Jurkat, Clone E6-1 (cell line): ENCODE results near the gene PFN1.

ENCODE experiments used
- DNase-seq: peaks from one replicate; pipeline ENCODE4 v3.0.0-alpha.2; 2011; ENCODE audit warnings: low read depth, low spot score
- H3K4me3 ChIP-seq: 2 replicates; pipeline ENCODE4 v1.5.1; 2011; ENCODE audit warnings: mild to moderate bottlenecking, low read length, control low read depth, moderate library complexity

The PFN1 gene

DNA sequence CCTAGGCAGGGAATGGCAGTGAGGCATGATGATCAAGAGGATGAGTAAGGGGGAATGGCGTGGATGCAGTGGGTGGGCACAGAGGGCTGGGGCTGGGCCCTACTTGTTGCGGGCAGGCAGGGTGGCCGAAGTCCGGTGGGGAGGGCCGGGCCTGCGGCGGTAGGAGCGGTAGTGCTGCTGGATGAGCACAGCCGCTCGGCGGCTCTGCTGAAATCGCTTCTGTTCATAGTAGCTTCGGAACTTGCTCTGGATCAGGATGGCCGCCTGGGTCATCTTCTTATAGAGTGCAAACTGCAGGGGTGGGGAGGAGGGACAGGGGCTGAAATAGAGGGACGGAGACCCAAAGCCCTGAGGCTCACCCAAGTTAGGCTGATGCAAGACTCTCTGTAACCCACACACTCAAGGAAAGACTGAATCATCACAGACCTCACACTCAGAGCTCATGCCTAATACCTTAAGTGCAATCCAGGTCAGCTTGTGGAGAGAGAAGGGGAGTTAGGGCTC, 20.8 kb upstream of the PFN1 start:
- DNase-seq, result no peak
- peak overlapping the region; percentile 71; the same call in 1 of the 2 replicates for H3K4me3 ChIP-seq

DNA sequence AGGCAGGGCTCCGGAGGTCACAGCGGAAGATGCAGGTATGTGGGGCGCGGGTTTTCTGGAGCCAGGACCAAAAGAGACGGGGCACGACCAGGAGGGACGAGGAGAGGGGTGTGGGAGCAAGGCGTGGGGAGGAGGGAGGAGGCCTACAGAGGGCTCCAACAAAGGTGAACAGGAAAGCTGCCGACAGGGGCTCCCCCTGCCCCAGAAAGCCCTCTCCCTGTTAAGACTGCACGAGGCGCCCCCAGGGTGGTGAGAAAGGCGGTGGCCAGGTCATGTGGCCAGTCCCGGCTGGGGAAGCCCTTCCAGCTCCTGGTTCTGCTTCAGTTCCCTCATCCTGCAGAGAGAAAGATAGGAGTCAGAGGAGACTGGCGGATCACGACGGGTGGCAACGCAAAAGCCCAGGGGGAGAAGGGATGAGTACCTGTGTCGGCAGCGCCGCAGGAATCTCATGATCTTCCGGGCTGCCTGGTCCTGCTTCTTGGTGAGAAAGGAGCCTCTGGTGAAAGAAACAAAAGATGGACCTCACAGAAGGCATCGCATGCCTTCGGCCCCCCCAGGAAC, 20.2 kb upstream of the PFN1 start:
- peak overlapping the region; percentile 71 for H3K4me3 ChIP-seq
- DNase-seq, result no peak

DNA sequence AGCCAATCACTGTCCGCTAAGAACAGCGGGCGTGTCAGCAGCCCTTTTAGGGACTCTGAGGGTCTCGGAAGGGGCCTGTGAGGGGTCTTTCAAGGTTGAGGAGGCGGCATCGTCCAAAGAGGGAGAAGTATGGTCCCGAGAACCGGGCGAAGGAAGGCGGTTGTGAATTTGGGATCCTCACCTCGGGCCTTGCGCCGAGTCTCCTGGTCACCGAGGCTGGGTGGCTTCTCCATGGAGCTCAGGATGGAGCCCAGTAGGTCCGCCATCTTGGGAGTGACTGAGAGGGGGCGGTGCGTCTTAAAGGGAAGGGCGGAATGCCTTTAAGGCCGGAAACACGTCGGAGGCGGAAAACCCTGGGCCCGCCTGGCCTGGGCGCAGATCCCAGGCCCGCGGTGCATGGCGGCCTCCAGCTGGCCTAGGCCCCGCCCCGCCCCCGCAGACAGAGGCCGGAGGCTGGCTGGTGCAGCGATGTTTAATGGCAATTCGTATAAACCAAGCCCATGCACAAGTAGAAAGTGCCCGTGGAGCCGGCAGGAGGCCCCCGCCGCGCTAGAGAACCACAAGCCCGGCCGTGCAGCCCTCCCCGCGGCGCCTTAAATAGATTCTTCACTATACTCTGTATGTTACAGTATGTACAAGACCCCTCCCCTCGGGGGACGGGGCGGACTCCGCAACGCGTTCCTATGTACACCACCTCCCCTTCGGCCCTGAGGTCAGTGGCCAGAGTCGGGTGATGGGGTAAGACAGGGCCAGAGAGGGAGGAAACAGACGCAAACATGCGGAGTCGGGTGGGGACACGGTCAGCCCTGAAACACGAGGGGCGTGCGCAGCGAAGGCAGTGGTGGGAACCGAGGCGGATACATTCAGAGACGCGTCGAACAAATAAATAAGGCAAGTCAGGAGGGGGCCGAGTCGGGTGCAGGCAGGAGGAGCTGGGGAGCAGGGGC, 19.5 kb upstream of the PFN1 start, which contains the start of gene SPAG7:
Gene SPAG7, minus strand, starts transcription at position 279 of the 947 bp plus-strand sequence. Its CDS starts 13 bp downstream, at position 266.
- H3K4me3 ChIP-seq, result peak within 1 kb of the TSS; percentile 71
- DNase-seq, result peak; percentile 96

- DNase-seq, result peak; percentile 100
- peak overlapping the region; percentile 71 for H3K4me3 ChIP-seq
These were observed 18.7 kb upstream of the PFN1 start for GRCh38 chr17:4966844-4967538.

- H3K4me3 ChIP-seq, result no peak overlapping the region
- DNase-seq, result no peak
These were observed 17.1 kb upstream of the PFN1 start for GRCh38 chr17:4965311-4965986.

DNA sequence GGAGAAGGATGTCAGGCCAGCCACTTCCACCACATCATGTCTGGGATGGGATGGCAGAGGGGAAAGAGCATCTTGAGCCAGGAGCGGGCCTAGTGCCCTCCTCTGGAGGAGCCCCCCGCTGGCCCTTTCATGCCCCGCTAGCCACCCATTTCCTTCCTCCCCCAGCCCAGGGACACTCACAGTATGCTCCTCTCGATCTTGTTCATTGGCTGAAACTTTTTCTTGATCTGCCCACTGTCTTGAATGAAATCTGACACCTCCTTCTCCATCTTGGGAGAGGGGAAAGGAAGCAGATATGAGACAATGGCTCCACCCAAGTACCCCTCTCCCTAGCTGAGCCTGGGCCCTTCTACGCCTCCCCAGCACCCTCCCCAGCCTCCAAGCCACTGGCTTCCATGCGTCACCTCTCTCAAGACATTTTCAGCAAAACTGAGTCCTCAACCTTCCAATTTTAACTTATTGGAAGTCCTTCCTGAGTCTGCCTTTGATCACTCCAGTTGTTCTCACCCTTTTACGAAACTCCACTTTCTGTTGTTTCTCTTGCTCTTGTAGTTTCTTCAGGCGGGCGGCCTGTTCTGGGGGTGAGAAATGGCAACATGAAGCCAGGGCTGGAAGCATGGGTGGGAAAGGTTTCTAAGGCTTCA, 12.1 kb upstream of the PFN1 start:
- DNase-seq, result no peak
- no peak overlapping the region for H3K4me3 ChIP-seq

GRCh38 chr17:4959261-4959965, 11.1 kb upstream of the PFN1 start:
- no peak overlapping the region for H3K4me3 ChIP-seq
- DNase-seq, result no peak

DNA sequence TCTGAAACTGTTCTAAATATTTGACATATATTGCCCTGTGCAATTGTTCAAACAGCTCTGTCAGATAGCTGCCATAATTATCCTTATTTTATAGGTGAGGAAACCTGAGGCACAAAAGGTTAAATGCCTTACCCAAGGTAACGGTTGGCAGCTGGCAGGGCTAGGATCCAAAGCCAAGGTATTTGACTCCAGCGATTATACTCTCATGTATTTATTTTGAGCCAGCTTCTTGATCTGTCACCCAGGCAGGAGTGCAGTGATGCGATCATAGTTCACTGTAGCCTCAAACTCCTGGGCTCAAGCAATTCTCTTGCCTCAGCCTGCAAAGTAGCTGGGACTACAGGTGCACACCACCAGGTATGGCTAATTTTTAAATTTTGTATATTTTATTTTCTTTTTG, 9.8 kb upstream of the PFN1 start:
- H3K4me3 ChIP-seq, result no peak overlapping the region
- no peak for DNase-seq

DNA sequence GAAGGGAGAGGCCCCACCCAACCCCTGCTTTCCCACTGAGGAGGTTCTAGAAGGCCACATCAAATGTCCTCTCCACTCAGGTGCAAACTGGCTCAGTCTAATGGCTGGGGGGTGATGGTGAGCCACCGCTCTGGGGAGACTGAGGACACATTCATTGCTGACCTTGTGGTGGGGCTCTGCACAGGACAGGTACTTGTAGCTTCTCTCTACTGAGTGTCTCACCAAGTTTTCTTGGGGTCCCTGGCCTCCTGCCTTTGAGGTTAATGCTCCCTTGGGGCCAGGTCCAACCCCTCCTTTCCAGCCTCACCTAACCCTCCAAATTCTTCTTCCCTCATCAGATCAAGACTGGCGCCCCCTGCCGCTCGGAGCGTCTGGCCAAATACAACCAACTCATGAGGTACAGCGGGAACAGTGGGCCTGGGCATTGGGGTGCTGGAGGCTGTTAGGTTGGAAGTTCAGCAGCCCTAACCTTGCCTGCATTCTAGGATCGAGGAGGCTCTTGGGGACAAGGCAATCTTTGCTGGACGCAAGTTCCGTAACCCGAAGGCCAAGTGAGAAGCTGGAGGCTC, 8.2 kb upstream of the PFN1 start:
- DNase-seq, result no peak
- H3K4me3 ChIP-seq, result no peak overlapping the region

- H3K4me3 ChIP-seq, result no peak overlapping the region
- no peak for DNase-seq
These were observed 6.8 kb upstream of the PFN1 start for GRCh38 chr17:4955091-4955490.

GRCh38 chr17:4953451-4953961, 5.2 kb upstream of the PFN1 start:
- DNase-seq, result no peak
- H3K4me3 ChIP-seq, result no peak overlapping the region

- no peak overlapping the region for H3K4me3 ChIP-seq
- no peak for DNase-seq
These were observed 3.2 kb upstream of the PFN1 start for GRCh38 chr17:4951486-4951885.

DNA sequence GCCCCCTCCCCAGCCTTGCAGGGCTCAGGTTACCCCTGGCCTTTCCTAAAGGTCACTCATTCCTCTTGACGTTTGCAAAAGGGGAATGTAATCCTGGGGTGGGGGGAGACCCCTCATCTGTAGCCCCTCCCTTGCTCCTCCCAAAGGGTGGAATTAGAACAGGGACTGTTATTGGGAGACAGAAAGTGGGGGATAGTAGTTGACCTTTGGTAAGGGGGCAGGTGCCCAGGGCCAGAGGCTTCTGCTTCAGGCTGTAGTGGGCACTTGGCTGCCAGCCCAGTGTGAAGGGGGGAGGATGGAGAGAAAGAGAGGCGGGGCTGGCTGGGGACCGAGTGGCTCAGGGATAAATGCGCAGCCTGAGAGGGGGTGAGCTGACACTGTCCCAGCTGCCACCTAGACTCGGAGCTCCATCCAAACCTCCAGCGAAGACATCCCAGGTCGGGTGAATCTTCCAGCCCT, 2.4 kb upstream of the PFN1 start, which contains the start of gene ENO3:
Gene ENO3, plus strand, starts transcription at position 374 of the 459 bp plus-strand sequence. CDS start 711 bp downstream, outside the sequence.
- H3K4me3 ChIP-seq, result peak within 1 kb of the TSS; percentile 92
- DNase-seq, result no peak

DNA sequence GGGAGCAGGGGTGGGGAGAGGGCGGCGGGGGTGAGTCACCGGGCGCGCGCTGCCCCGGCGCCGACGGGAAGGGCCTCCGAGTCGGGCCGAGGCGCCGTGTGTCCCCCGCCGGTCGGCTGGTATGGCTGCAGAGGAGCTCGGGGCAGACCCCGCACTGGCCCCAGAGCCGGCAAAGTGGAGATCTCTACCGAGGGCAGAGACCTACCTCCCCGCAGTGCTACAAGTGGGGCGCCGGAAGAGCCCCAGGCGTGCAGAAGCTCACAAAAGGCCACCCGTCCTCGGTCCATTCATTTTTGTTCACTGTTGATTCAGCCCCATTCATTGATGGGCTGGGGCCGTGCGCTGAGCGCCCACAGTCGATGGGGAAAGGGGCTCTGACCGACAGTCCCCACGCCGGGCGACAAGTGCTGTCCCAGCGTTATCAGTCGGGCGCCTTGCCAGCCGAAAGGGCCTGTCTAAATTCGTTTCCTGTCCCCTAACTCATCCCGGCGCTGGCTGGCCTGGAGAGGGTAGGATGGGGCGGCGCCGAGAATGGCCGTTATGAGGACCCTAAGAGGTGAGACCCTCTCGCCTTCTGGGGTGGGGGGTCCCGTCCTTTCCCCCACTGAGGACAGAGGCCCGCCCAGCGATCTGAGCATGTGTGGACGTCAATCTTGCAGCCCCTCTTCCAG, 1.9 kb upstream of the PFN1 start:
- H3K4me3 ChIP-seq, result peak overlapping the region; percentile 92
- DNase-seq, result no peak

DNA sequence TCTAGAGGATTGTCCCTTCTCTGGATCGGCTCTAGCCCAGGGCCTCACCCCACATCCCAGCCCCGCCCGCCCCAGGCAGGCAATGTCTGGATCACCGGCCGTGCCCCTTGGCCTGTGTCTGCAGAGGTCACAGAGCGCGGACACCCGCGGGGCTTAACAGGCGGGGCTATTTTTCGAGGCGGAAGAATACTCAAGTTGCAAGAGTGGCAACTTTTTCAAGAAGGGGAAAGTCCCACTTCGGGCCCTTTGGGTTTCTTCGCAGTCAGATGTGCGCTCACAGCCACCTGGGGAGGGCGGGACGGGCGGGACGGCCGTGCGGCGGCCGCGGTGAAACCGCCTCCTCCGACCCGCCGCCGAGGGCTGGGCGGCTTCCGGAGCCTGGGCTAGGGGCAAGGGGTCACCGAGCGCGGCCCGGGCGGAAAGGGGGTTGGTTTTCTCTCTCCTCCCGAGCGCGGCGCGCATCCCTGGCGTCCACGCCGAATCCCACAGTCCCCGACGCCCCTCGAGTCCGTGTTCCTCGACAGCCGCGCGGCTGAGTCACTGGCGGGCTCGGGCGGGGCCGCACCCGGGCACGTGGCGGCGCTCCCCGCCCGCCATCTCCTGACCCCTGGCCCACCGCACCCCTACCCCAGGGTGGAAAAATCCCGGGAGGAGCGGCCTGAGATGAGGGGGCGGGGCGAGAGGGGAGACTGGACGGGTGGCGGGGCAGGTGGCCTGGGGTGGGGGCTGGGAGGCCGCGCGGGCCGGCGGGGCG, 1.2 kb upstream of the PFN1 start:
- H3K4me3 ChIP-seq, result peak overlapping the region; percentile 92

DNA sequence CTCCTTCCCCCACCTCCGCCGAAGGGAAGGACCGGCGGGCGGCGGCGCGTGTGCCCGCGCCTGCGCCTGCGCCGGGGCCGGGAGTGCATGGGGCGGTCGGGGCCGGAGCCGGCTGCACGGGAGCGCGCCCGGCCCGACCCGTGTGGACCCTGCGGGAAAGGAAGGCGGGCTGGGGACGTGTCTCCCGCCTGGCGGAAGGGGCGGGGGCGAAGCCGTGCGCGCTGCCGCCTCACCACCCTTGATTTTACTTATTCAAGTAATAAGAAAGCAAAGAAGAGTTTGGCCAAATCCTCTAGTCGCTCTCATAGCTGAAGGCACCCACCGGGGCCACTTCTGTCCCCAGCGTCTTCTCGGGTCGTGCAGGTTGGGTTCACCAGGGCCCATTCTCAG, 596 bp upstream of the PFN1 start:
- H3K4me3 ChIP-seq, result peak overlapping the region; percentile 92
- peak; percentile 83 for DNase-seq

More for the DNA sequence above, 1.2 kb upstream of the PFN1 start:
- DNase-seq, result peak; percentile 76
